ENCODE results near the gene ABCA4. TPM values are rescaled to one million over a fixed set of nuclear protein-coding genes. Genes with fewer than 3 reads are reported as not detected.

Gene ABCA4
- total and polyA plus RNA-seq, 4 donors: 0.49 to 31.5 (median 2.3) TPM

DNA sequence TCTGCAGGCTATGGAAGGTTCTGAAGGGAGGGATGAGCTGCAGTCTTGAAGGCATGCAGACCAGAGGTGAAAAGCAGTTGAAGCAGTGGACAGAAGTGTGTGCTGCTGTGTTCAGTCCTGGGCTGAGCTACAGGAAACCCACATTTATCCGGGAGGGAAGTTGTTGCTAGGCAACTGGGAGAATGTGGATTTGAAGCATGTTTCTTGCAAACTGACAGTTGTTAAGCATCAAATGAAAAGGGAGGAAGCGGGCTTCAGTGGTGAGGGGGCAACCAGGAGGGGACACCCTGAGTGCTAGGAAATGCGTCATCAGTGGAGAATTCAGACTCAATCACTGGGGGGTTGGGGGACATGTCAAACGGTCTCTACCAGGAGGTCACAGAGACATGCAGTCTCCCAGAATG is 28.7 kb downstream of the ABCA4 start:
- peak in 4 of 6 donors; percentile 57 to 95 (median 80) for DNase-seq (ENCODE audit: low read depth in 4 of 6, low spot score in 6 of 6)
- no peak overlapping the region for H3K4me3 ChIP-seq (ENCODE audit: low read depth, low read length)
- no peaks in the 10 kb centered on the region for H3K9me3 ChIP-seq (ENCODE audit: control insufficient read depth, insufficient read depth, low read length)
- H3K4me1 ChIP-seq (ENCODE audit: control insufficient read depth, insufficient read depth, low read length): peaks cover 46% of the 10 kb centered on the region
- no peaks in the 10 kb centered on the region for H3K36me3 ChIP-seq (ENCODE audit: control insufficient read depth, insufficient read depth, low read length)
- WGBS (ENCODE audit: insufficient coverage): 22% methylated on average over 4 of the region's 4 CpGs
- no peaks in the 10 kb centered on the region for H3K27me3 ChIP-seq (ENCODE audit: control insufficient read depth, insufficient read depth, low read length)
- H3K27ac ChIP-seq (ENCODE audit: low read depth, low read length): peak overlapping the region; percentile 92

DNA sequence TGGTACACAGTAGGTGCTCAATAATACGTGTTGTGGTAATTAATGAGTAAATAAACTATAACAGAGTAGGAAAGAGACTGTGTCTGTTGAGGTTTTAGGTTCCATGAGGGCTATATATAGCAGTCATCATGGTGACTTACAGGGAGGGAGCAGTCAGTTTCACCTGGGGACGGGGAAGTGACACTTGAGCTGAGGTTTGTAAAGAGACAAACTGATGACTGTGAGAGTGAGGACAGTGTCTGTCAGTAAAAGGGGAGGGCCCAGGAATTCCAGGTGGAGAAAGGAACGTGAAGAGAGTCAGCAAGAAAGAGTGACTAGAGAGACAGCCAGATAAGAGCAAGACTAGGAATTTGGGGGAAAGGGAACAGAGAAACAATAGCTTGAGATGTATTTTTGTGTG is 30.2 kb downstream of the ABCA4 start:
- Histone ChIP-seq H3K27me3 (ENCODE audit: control insufficient read depth, insufficient read depth, low read length) (no peaks in the 10 kb centered on the region), H3K4me3 (ENCODE audit: low read depth, low read length) (no peak overlapping the region), H3K36me3 (ENCODE audit: control insufficient read depth, insufficient read depth, low read length) (no peaks in the 10 kb centered on the region), H3K27ac (ENCODE audit: low read depth, low read length) (peak overlapping the region; percentile 53), H3K4me1 (ENCODE audit: control insufficient read depth, insufficient read depth, low read length) (peaks cover 32% of the 10 kb centered on the region), H3K9me3 (ENCODE audit: control insufficient read depth, insufficient read depth, low read length) (no peaks in the 10 kb centered on the region)
- 81% methylated on average over 3 of the region's 3 CpGs for WGBS (ENCODE audit: insufficient coverage)
- DNase-seq (ENCODE audit: low read depth in 4 of 6, low spot score in 6 of 6): no peak

DNA sequence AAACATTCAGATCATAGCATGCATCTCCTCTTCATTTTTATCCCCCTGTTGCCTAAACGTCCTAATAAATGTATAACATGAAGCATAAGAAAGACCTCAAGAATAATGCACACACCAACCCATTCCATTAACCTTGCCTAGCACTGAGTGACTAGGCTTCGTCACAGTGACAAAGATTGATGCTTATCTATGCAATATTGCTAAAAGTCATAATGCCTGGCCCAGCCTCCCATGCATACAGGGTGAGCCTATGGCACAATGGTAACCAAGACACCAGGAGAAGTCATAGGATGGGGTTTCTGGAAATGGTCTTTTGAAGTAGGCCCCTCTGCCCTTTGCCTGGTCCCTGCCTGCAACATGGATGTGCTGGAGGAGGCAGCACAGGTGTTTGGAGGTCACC is 33.8 kb downstream of the ABCA4 start:
- Histone ChIP-seq H3K4me3 (ENCODE audit: low read depth, low read length) (no peak overlapping the region), H3K27ac (ENCODE audit: low read depth, low read length) (no peak overlapping the region), H3K36me3 (ENCODE audit: control insufficient read depth, insufficient read depth, low read length) (no peaks in the 10 kb centered on the region), H3K9me3 (ENCODE audit: control insufficient read depth, insufficient read depth, low read length) (no peaks in the 10 kb centered on the region), H3K27me3 (ENCODE audit: control insufficient read depth, insufficient read depth, low read length) (no peaks in the 10 kb centered on the region), H3K4me1 (ENCODE audit: control insufficient read depth, insufficient read depth, low read length) (peaks cover 7% of the 10 kb centered on the region)
- WGBS (ENCODE audit: insufficient coverage): 67% methylated on average over 1 of the region's 2 CpGs
- no peak for DNase-seq (ENCODE audit: low read depth in 4 of 6, low spot score in 6 of 6)

DNA sequence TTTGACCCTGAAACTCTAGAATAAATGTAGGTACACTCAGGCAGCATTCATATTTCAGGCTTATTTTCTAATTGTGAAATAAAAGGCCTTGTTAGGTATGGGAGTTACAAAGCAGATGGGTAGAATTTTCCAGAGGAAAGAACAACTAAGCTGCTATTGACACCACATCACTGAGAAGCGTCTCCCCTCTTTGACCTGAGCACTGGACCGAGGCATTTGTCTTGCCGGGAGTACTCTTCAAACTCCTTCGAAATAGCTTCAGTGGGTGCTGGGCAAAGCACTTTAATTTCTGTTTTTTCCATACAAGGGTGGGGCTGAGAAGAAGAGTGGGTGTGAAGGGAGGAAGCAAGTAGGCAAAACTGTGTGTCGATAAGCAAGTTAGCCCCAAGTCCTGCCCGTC is 36.4 kb downstream of the ABCA4 start:
- no peak for DNase-seq (ENCODE audit: low read depth in 4 of 6, low spot score in 6 of 6)
- 93% methylated on average over 3 of the region's 6 CpGs for WGBS (ENCODE audit: insufficient coverage)
- Histone ChIP-seq H3K9me3 (ENCODE audit: control insufficient read depth, insufficient read depth, low read length) (no peaks in the 10 kb centered on the region), H3K27me3 (ENCODE audit: control insufficient read depth, insufficient read depth, low read length) (no peaks in the 10 kb centered on the region), H3K27ac (ENCODE audit: low read depth, low read length) (no peak overlapping the region), H3K4me1 (ENCODE audit: control insufficient read depth, insufficient read depth, low read length) (peaks cover 6% of the 10 kb centered on the region), H3K4me3 (ENCODE audit: low read depth, low read length) (no peak overlapping the region), H3K36me3 (ENCODE audit: control insufficient read depth, insufficient read depth, low read length) (no peaks in the 10 kb centered on the region)

DNA sequence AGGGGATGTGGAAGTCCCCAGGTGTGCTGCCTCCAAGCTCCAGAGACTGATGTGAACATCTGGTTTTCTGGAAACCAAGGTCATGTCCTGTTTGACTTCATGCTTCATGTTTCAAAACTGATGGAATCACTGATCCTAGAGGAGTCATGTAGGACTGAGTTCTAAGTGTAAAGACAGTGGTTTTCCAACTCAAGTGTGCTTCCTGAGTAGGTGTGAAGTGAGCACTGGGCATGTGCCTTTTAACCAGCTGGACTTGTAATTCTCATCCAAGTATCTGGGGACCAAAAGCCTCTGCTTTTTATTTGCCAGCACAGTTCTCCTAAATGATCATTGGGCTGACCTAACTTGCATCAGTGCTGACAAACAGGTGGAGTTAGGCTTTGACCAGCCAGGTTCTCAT is 36.9 kb downstream of the ABCA4 start:
- no peaks in the 10 kb centered on the region for H3K27me3 ChIP-seq (ENCODE audit: control insufficient read depth, insufficient read depth, low read length)
- no peaks in the 10 kb centered on the region for H3K36me3 ChIP-seq (ENCODE audit: control insufficient read depth, insufficient read depth, low read length)
- no peaks in the 10 kb centered on the region for H3K9me3 ChIP-seq (ENCODE audit: control insufficient read depth, insufficient read depth, low read length)
- no peak for DNase-seq (ENCODE audit: low read depth in 4 of 6, low spot score in 6 of 6)
- peaks cover 11% of the 10 kb centered on the region for H3K4me1 ChIP-seq (ENCODE audit: control insufficient read depth, insufficient read depth, low read length)
- H3K27ac ChIP-seq (ENCODE audit: low read depth, low read length): peak overlapping the region; percentile 42
- no peak overlapping the region for H3K4me3 ChIP-seq (ENCODE audit: low read depth, low read length)

DNA sequence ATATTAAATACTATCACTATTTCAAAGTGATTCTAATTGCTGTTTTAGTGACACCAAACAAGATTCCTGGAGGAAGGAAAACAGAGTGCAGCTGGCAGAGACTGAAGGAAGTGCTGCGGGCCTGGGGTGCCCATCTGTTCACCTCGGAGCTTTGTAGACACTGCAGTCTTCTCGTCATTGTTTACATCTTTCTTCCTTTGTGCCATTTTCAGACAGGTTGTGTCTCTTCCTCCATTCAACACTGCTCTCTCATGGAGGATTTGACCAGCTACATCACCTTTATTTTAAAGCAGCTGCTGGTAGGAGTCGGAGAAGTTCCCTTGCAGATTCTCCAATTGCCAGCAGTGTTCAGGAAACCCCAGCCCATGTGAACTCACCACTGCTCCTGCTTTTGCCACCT is 37.3 kb downstream of the ABCA4 start:
- H3K9me3 ChIP-seq (ENCODE audit: control insufficient read depth, insufficient read depth, low read length): no peaks in the 10 kb centered on the region
- H3K27ac ChIP-seq (ENCODE audit: low read depth, low read length): peak overlapping the region; percentile 42
- H3K27me3 ChIP-seq (ENCODE audit: control insufficient read depth, insufficient read depth, low read length): no peaks in the 10 kb centered on the region
- DNase-seq (ENCODE audit: low read depth in 4 of 6, low spot score in 6 of 6): peak in 2 of 6 donors; percentile 43 to 64
- no peak overlapping the region for H3K4me3 ChIP-seq (ENCODE audit: low read depth, low read length)
- no peaks in the 10 kb centered on the region for H3K36me3 ChIP-seq (ENCODE audit: control insufficient read depth, insufficient read depth, low read length)
- WGBS (ENCODE audit: insufficient coverage): 21% methylated on average over 3 of the region's 4 CpGs
- H3K4me1 ChIP-seq (ENCODE audit: control insufficient read depth, insufficient read depth, low read length): peaks cover 13% of the 10 kb centered on the region

DNA sequence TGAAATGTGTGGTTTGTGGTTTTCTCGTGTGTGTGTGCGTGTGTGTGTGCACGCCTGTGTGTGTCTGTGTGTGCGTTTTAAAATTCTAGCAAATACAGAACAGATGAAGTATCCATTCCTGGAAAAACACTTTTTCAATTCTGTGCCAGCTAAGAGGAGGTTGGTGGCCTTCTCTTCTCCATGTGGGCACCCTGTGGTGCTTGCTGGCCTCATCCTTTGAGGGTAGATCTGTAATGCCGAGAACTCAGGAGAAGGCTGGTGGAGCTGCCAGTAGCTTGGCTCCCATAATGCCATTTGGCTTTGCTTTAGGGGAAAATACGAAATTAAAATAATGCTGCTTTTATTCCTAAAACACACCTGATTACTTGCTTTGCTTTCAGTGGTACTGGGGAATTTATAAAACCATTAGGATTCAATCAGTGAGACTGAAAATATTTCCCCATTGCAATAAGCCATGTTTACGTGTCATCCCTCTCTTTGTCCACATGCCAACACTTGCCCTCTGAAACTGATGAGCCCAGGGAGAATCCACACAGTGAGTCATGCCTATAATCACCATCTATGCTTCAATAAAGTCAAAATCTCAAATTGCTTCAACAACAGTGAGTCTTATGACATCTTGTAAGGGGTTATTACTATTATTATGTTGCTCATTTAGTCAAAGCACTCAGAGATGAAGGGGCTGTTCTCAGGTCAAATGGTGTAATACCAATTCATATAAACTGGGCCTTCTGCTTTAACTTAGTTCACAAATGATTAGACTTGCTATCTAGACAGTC is 39.2 kb downstream of the ABCA4 start:
- H3K36me3 ChIP-seq (ENCODE audit: control insufficient read depth, insufficient read depth, low read length): no peaks in the 10 kb centered on the region
- WGBS (ENCODE audit: insufficient coverage): 86% methylated on average over 1 of the region's 7 CpGs
- no peak for DNase-seq (ENCODE audit: low read depth in 4 of 6, low spot score in 6 of 6)
- H3K9me3 ChIP-seq (ENCODE audit: control insufficient read depth, insufficient read depth, low read length): no peaks in the 10 kb centered on the region
- no peak overlapping the region for H3K4me3 ChIP-seq (ENCODE audit: low read depth, low read length)
- peaks cover 13% of the 10 kb centered on the region for H3K4me1 ChIP-seq (ENCODE audit: control insufficient read depth, insufficient read depth, low read length)
- H3K27ac ChIP-seq (ENCODE audit: low read depth, low read length): no peak overlapping the region
- H3K27me3 ChIP-seq (ENCODE audit: control insufficient read depth, insufficient read depth, low read length): no peaks in the 10 kb centered on the region

DNA sequence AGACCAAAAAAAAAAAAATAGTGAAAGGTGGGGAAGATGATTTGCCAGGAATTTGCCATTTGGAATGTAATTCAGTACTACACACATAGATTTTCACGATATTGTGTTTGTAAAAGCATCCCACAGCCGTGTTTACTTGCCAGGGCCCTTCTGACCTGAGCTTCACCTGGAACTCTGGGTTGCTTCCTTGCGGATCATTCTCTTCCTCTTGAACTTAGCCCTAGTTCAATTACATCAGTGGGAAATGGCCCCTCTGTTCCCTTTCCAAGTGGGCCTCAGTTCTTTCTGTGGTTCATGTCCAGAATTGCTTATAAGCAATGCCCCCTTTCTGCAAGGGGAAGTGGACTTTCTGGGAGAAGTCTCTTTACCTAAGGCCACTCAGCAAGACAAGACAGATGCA is 41.0 kb downstream of the ABCA4 start:
- H3K9me3 ChIP-seq (ENCODE audit: control insufficient read depth, insufficient read depth, low read length): no peaks in the 10 kb centered on the region
- no peaks in the 10 kb centered on the region for H3K36me3 ChIP-seq (ENCODE audit: control insufficient read depth, insufficient read depth, low read length)
- H3K27me3 ChIP-seq (ENCODE audit: control insufficient read depth, insufficient read depth, low read length): no peaks in the 10 kb centered on the region
- WGBS (ENCODE audit: insufficient coverage): 77% methylated on average over 3 of the region's 3 CpGs
- no peak for DNase-seq (ENCODE audit: low read depth in 4 of 6, low spot score in 6 of 6)
- H3K4me1 ChIP-seq (ENCODE audit: control insufficient read depth, insufficient read depth, low read length): peaks cover 13% of the 10 kb centered on the region
- H3K27ac ChIP-seq (ENCODE audit: low read depth, low read length): no peak overlapping the region
- H3K4me3 ChIP-seq (ENCODE audit: low read depth, low read length): no peak overlapping the region

DNA sequence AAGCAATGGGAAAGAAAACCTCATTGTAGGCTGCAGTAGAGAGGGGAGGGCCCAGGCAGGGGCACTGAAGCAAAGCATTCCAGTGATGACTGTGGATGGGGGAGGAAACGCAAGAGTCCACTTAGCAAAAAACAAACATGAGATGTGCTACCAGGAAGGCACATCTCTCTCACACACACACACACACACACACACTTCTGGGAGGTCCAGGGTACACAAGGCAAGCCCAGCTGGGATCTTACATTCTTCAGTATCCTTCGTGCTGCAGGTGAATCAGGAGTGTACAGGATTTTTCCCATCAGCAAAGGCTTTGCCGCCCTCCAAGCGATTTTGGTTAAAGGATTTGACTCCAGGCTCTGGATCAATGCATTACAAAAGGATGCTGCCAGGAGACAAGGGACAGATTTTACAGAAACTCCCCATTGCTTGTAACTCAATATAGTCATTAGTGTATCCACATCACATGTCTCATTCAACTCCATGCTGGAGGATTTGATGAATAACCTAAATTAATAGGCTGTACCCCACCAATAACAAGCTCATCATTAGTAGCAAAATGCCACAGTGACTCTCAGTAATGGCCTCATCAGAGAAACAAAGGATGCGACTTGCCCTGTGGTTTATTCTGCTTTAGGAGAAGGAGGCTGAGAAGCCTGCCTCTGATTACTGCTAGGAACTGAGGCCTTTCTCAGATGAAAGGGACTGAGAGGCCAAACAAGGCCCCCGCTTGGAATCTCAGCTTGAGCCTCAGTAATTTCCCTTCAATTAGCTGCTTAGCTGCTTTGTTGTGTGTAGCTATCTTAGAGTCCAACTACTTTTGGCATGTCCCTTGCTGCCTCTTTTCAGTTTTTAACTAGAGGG is 41.6 kb downstream of the ABCA4 start:
- Histone ChIP-seq H3K27ac (ENCODE audit: low read depth, low read length) (peak overlapping the region; percentile 42), H3K4me1 (ENCODE audit: control insufficient read depth, insufficient read depth, low read length) (peaks cover 13% of the 10 kb centered on the region), H3K4me3 (ENCODE audit: low read depth, low read length) (no peak overlapping the region), H3K9me3 (ENCODE audit: control insufficient read depth, insufficient read depth, low read length) (no peaks in the 10 kb centered on the region), H3K36me3 (ENCODE audit: control insufficient read depth, insufficient read depth, low read length) (no peaks in the 10 kb centered on the region), H3K27me3 (ENCODE audit: control insufficient read depth, insufficient read depth, low read length) (no peaks in the 10 kb centered on the region)
- DNase-seq (ENCODE audit: low read depth in 4 of 6, low spot score in 6 of 6): peak in 2 of 6 donors; percentile 57 to 68
- 42% methylated on average over 2 of the region's 6 CpGs for WGBS (ENCODE audit: insufficient coverage)
